Muscle layer of colon (tissue), 2 donors: Measurements from ENCODE around the gene JAZF1.
"Not testable (repeated sequence)": the region's sequence is repeated elsewhere in the genome, so short reads cannot be mapped to it uniquely, and the experiment has no call there.

Experiments
- H3K27ac ChIP-seq: one replicate; pipeline ENCODE4 v1.7.0; 2013; ENCODE audit warnings: low read depth, mild to moderate bottlenecking, low read length, moderate library complexity
- H3K27me3 ChIP-seq, 2 donors: one replicate each; pipeline ENCODE4 v1.7.0; 2013; ENCODE audit warnings: low read length in 2 of 2, mild to moderate bottlenecking in 2 of 2; ENCODE audit not compliant: insufficient read depth in 2 of 2, control insufficient read depth in 1 of 2
- H3K36me3 ChIP-seq: one replicate; pipeline ENCODE4 v1.7.0; 2013; ENCODE audit warnings: mild to moderate bottlenecking, low read length; ENCODE audit not compliant: insufficient read depth
- H3K4me1 ChIP-seq: one replicate; pipeline ENCODE4 v1.7.0; 2013; ENCODE audit warnings: mild to moderate bottlenecking, low read length; ENCODE audit not compliant: insufficient read depth
- H3K4me3 ChIP-seq, 2 donors: one replicate each; pipeline ENCODE4 v1.7.0; 2013; ENCODE audit warnings: low read length in 2 of 2, low read depth in 1 of 2, mild to moderate bottlenecking in 1 of 2, moderate library complexity in 1 of 2
- H3K9ac ChIP-seq: one replicate; pipeline ENCODE4 v1.7.0; 2013; ENCODE audit warnings: low read length
- H3K9me3 ChIP-seq: one replicate; pipeline ENCODE4 v1.7.0; 2013; ENCODE audit warnings: mild to moderate bottlenecking, low read length
- donor health status: abdominal sarcoma.
- donor health status: Adenocarcinoma of cecum.

Gene JAZF1

DNA sequence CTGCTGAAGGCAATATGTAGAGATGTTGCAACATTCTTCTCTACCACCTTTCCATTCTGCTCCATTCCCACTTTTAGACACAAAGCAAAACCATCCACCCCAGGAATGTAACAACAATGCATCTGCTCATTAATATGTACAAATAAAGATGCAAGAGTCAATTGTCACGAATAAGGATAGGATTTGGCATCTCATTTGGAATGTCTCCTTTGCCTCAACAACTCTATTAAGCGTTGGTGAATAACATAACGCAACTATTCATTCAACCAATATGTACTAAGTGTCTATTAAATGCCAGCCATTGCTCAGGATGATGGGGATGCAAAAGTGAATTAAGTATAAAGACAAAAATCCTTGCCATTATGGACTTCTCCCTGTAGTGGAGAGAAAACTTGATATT is 152.1 kb downstream of the JAZF1 start:
- H3K27ac ChIP-seq, result peak overlapping the region; percentile 74
- H3K36me3 ChIP-seq, result no peaks in the 10 kb centered on the region
- H3K9me3 ChIP-seq, result no peaks in the 10 kb centered on the region
- peaks cover 89% of the 10 kb centered on the region for H3K4me1 ChIP-seq
- no peak overlapping the region for H3K9ac ChIP-seq
- no peaks in the 10 kb centered on the region for H3K27me3 ChIP-seq
- H3K4me3 ChIP-seq, result no peak overlapping the region

DNA sequence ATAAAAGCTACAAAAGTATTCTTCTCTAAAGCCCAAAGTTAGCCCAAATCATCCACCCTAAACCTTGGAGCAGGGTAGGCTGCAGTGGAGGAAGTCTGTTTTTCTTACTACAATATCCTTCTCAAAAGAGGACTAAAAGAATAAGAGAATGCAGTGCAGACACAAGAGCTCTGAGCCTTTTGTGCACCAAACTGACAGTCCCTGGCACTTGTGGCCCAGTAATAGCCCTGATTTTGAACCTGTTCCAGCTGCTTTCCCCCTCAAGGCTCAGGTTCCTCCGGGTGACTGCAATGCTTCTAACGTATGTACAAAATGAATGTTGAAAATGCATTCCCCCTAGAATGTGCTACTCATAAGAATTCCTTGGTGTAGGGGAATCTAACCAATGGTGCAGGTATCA is 154.4 kb downstream of the JAZF1 start:
- Histone ChIP-seq H3K27ac (peak overlapping the region; percentile 74), H3K27me3 (no peaks in the 10 kb centered on the region), H3K4me3 (no peak overlapping the region), H3K9me3 (no peaks in the 10 kb centered on the region), H3K36me3 (no peaks in the 10 kb centered on the region), H3K4me1 (peaks cover 79% of the 10 kb centered on the region), H3K9ac (no peak overlapping the region)

DNA sequence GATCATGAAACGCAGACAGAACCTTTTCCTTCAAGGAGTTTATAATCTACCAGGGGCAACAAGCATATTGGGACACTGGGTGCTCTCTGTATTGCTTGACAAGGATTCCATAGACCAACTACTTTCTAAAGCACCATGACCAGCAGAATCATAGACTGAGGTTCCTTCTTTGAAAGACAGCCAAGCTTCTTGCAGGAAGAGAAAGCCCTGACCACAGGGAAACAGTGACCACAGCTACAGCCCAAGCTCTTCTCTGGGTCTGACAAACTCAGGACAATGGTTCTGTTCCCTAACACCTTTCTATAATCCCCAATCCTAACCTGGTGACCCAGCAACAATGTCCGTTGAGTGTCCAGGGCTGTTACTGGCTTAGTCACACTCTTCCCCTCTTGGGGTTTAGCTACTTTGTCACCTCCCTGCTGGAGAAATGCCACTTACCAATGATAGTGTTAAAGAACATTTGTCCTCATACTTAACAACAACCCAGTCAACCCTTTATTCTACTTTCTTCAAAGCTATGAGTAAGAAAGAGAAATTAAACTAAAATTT is 155.7 kb downstream of the JAZF1 start:
- Histone ChIP-seq H3K27ac (peak overlapping the region; percentile 74), H3K27me3 (no peaks in the 10 kb centered on the region), H3K9ac (no peak overlapping the region), H3K36me3 (no peaks in the 10 kb centered on the region), H3K4me1 (peaks cover 79% of the 10 kb centered on the region), H3K4me3 (no peak overlapping the region), H3K9me3 (no peaks in the 10 kb centered on the region)

DNA sequence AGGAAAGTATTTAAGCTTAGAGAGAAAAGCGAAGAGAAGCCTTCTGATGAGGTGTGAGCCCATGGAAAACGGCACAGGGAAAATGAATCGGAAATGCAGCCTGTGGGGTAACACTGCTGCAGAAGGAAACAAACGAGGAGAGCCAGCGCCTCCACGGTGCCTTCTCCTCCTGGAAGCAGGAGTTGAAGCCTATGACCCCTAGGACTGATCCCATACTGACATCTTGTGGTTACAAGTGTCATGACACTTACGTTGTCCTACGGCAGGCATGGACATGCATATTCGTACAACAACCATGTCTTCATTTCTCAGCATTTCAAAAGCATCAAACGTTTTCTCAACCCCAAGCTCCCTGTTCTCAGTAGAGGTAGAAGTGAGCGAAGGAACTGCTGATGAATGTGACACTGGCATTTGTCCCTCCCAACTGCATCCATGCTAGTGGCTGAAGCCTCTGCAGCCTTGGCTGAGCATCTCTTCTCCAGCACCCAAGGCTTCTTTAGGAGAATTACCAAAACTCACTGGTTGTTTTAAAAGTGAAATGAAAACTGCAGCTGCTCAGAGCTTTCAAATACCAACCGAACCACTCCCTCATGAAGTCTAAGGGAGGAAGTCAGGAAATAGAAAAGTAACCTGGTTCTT is 160.2 kb downstream of the JAZF1 start:
- peaks cover 79% of the 10 kb centered on the region for H3K4me1 ChIP-seq
- H3K27ac ChIP-seq, result peak overlapping the region; percentile 41

DNA sequence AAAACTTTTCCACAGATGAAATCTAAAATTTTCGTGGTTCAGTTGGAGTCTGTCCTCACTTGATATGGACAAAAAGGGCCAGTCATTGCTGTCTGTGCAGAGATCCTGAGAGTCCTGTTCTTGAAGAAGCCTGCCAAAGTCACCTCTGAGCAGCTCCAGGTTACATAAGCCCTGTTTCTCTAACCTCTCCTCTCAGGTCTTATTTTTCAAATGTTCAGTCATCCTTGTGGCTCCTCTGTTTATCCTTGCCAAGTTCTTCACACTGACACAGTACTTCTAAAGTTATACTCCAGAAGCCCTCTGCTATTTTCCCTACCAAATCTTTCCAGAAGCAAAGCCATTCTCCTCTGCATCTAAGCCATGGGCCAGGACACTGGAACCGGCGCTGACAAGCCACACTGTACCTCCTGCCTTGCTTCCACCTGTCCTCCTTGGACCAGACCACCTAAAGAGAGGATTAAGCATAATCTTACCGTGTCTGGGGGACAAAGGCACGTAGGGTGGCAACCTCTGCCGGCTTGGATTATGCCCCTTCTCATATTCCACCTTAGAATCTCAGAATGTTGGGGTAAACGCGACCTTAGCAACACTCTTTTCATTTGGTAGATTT is 161.6 kb downstream of the JAZF1 start:
- Histone ChIP-seq H3K4me3 (no peak overlapping the region), H3K27me3 (no peaks in the 10 kb centered on the region), H3K9me3 (no peaks in the 10 kb centered on the region), H3K4me1 (peaks cover 67% of the 10 kb centered on the region), H3K9ac (peak overlapping the region; percentile 26), H3K27ac (peak overlapping the region; percentile 81), H3K36me3 (no peaks in the 10 kb centered on the region)

More for the DNA sequence above, 160.2 kb downstream of the JAZF1 start:
- no peaks in the 10 kb centered on the region for H3K9me3 ChIP-seq
- H3K9ac ChIP-seq, result no peak overlapping the region
- H3K27me3 ChIP-seq, result no peaks in the 10 kb centered on the region
- no peak overlapping the region for H3K4me3 ChIP-seq
- no peaks in the 10 kb centered on the region for H3K36me3 ChIP-seq

DNA sequence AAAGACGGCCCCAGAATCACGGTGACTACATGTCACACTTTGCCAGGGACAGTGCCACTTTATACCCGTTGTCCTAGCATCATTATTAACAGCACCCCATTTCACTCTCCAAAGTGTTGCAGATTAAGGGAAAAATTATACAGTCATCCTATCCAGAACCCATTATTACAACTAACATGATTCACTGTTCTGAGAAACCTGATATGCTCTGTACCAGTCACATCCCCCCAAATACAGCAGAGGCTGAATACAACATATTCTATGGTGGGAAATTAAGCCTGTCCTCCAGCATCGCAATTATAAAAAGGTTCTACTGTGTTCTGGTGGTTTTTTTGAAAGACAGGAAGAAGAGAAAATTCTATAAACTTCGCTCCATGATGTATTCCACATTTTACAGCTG is 162.1 kb downstream of the JAZF1 start:
- Histone ChIP-seq H3K9me3 (no peaks in the 10 kb centered on the region), H3K4me3 (no peak overlapping the region), H3K27me3 (no peaks in the 10 kb centered on the region), H3K9ac (no peak overlapping the region), H3K4me1 (peaks cover 66% of the 10 kb centered on the region), H3K36me3 (no peaks in the 10 kb centered on the region), H3K27ac (peak overlapping the region; percentile 81)

DNA sequence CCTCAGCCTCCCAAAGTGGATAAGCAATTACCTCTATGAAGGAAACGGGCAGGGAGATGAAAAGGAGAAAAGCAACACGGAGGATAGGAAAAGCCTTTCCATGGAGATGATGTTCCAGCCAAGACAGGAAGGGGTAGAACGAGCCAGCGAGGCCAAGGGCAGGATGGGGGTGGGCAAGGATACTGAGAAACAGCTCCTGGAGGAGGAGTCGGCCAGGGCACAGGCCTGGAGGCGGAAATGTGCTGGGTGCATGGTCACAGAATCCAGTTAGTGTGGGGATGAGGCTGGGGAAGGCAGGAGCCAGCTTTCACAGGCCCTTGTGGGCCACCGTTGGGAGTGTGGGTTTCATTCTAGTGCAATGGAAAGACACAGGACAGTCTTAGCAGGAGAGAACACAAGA is 162.6 kb downstream of the JAZF1 start:
- Histone ChIP-seq H3K36me3 (no peaks in the 10 kb centered on the region), H3K9me3 (no peaks in the 10 kb centered on the region), H3K9ac (no peak overlapping the region), H3K4me3 (no peak overlapping the region), H3K27ac (peak overlapping the region; percentile 81), H3K27me3 (no peaks in the 10 kb centered on the region), H3K4me1 (peaks cover 70% of the 10 kb centered on the region)

DNA sequence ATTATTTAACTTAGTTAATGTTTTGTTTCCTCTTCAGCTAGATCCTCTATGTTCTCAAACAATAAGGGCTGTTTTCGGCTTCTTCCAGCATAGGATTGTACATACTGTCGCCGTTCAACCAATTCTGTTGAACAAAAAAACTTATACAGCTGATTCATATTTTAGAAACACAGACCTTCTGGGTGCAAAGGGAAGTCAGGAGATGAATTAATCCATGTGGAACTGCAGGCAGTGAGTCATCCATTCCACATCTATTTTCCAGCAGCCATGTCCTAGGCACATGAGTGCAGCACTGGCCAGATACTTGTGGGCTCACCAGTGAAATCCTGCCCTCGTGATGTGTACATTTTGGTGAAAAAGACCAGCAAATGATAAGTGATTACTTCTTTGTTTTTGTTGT is 163.2 kb downstream of the JAZF1 start:
- Histone ChIP-seq H3K4me3 (no peak overlapping the region), H3K4me1 (peaks cover 76% of the 10 kb centered on the region), H3K9ac (no peak overlapping the region), H3K36me3 (no peaks in the 10 kb centered on the region), H3K9me3 (no peaks in the 10 kb centered on the region), H3K27me3 (no peaks in the 10 kb centered on the region), H3K27ac (peak overlapping the region; percentile 81)

DNA sequence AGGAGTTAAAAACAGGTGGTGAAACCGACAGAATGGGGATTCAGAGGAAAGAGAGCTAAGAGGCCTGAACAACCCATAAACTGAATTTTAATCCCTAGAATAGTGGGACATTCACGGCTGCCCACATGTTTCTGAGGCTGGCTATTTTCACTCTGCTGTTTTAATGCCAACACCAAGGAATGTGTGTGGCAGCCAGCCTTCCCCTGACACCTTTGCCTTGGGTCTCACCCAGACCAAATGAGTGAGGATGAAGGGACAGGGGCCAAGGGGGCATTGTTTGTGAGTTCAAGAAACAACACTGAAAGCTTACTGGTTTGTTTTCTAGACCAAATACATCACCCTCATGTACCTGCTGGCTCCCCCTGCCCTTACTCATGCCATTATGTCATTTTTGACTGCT is 164.3 kb downstream of the JAZF1 start:
- peaks cover 76% of the 10 kb centered on the region for H3K4me1 ChIP-seq
- no peak overlapping the region for H3K9ac ChIP-seq

DNA sequence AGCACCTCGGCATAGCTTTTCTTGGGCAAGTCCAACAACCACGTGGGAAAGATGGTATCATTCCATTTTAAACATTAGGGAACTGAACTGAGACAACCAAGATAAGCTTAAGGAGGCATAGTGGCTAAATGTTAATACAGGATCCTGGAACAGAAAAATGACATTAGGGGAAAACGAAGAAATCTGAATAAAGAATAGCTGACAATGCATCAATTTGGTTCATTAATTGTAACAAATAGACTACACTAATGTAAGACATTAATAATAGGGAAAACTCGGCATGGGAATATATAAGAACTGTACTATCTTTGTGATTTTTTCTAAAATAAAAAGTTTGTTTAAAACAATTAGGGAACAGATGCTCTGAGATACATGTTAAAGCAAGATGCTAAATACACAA is 165.4 kb downstream of the JAZF1 start:
- Histone ChIP-seq H3K27ac (no peak overlapping the region), H3K4me1 (peaks cover 68% of the 10 kb centered on the region), H3K27me3 (no peaks in the 10 kb centered on the region), H3K9me3 (no peaks in the 10 kb centered on the region), H3K36me3 (no peaks in the 10 kb centered on the region), H3K4me3 (no peak overlapping the region), H3K9ac (no peak overlapping the region)

More for the DNA sequence above, 164.3 kb downstream of the JAZF1 start:
- Histone ChIP-seq H3K27ac (peak overlapping the region; percentile 72), H3K4me3 (no peak overlapping the region), H3K27me3 (no peaks in the 10 kb centered on the region), H3K36me3 (no peaks in the 10 kb centered on the region), H3K9me3 (no peaks in the 10 kb centered on the region)

DNA sequence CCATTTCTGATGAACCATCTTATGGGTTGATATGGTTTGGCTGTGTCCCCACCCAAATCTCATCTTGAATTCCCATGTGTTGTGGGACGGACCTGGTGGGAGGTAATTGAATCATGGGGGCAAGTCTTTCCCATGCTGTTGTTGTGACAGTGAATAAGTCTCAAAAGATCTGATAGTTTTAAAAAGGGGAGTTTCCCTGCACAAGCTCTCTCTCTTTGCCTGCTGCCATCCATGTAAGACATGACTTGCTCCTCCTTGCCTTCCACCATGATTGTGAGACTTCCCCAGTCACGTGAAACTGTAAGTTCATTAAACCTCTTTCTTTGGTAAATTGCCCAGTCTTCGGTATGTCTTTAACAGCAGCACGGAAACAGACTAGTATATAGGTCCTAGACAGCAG is 166.3 kb downstream of the JAZF1 start:
- not testable (repeated sequence) for H3K9me3 ChIP-seq, H3K36me3 ChIP-seq, H3K27ac ChIP-seq, H3K9ac ChIP-seq, H3K4me3 ChIP-seq, H3K27me3 ChIP-seq
- peaks cover 60% of the 10 kb centered on the region for H3K4me1 ChIP-seq

DNA sequence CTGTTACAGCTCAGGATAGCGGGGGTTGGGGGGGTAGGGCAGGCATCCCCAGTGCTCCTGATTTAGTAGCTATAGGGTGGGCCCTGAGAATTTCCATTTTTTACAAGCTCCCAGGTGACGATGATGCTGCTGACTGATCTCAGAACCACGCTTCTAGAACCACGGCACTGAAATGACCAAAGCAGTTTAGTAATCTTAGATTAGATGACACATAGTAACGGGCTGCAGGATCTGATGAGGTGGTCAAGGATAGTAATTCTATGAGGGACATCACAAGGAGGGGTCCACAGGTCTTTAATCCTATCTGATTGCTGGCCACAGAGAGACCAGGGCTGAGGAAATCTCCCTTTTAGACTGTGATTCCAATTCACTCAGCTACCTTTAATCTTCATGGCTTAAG is 167.2 kb downstream of the JAZF1 start:
- H3K9ac ChIP-seq, result no peak overlapping the region
- H3K27me3 ChIP-seq, result no peaks in the 10 kb centered on the region
- no peaks in the 10 kb centered on the region for H3K36me3 ChIP-seq
- no peak overlapping the region for H3K27ac ChIP-seq
- H3K9me3 ChIP-seq, result no peaks in the 10 kb centered on the region
- H3K4me3 ChIP-seq, result no peak overlapping the region
- H3K4me1 ChIP-seq, result peaks cover 59% of the 10 kb centered on the region
